Inflammatory macrophage (primary cell): Measurements from ENCODE around the gene PODXL.
"Not testable (repeated sequence)": the region's sequence is repeated elsewhere in the genome, so short reads cannot be mapped to it uniquely, and the experiment has no call there.

Experiments
- DNase-seq, 2 donors: peaks; one replicate each; pipeline ENCODE4 v3.0.0-alpha.2; 2020 to 2022

The PODXL gene

GRCh38 chr7:131508754-131509486 lies 47.5 kb downstream of the PODXL start:
- DNase-seq: no peak

DNA sequence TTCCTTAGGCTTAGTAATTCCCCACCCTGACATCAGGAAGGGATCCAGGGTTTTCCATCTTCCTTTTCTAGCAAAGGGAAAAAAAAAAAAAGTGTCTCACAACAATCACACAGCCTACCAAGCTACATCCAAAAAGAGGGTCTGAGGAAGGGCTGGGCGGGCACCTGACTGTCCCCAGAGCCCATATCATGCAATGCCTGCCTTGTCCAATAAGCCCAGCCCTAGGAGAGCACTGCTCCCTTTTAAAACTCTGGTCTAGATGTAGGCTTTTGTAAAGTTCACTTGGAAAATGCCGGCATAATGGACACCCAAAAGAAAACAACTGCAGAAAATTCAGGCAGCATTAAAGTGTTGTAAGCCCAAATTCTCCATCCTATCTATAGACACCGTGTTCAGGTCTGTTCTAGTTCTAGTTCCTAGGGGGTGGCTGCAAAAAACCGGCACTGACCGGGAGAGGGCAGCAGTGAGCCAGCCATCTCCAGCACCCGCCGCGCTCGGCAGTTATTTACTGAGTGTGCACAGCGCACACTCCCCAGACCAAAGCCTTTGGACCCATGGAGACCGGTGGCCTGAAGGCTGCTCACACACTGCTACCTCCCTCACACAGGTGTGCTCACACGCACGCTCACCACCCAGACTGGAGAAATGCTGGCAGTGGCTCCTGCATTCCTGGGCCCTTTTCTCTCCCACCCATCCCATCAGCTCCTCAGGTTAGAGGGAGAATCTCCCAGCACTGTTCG lies 48.7 kb downstream of the PODXL start:
- peak; percentile 46 to 73 for DNase-seq

GRCh38 chr7:131506597-131506996 lies 49.8 kb downstream of the PODXL start:
- DNase-seq: no peak

GRCh38 chr7:131505636-131506557 lies 50.5 kb downstream of the PODXL start:
- DNase-seq: no peak

DNA sequence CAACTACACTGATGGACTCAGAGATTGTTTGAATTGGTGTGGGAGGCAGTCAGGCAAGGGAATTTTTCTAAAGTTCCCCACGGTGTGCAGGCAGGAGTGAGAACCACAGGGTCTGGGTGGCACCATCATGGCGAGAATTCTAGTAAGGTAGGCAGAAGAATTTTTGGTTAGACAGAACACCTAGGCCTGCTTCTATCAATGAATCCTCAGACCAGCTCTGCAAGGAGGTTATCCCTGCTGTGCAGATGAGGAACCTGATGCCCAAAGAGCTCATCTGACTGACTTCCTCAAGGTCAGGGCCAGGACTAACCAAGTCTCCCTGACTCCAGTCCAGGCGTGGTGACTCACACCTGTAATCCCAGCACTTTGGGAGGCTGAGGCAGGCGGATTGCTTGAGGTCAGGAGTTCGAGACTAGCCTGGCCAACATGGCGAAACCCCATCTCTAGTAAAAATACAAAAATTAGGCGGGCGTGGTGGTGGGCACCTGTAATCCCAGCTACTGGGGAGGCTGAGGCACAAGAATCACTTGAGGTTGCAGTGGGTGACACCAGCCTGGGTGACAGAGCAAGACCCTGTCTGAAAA lies 51.3 kb downstream of the PODXL start:
- DNase-seq: not testable (repeated sequence)

DNA sequence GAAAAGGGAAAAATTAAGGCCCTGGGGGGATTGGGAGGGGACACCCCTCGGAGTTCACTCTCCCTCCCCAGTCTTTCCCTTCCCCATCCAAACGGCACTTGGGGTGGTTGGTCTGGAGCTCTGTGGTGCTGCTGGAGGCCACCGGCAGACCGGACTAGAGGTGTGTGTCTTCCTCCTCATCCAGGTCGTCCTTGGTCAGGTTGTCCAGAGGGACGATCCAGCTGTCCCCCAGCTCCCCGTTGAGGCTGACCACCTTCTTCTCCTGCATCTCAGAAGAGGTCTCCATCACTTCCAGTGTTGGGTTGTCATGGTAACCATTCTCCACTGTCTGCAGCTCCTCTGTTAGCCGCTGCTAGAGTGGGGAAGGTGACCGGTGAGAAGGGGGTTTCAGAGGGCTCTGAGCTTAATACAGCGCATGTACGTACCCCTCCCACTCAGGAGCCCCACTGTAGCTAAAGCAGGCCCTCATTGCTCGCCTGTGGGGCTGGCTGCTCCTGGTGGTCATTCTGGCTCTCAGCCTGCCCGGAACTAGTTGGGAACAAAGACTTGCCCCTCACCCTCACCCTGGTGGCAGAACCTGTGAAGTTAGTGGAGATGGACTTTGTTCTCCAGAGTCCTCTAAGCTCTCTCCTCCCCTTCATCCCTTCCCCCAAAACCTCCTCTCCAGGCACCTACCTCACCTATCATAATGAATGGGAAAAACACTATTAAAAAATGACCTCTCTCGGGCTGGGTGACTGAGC lies 52.1 kb downstream of the PODXL start:
- DNase-seq: no peak

DNA sequence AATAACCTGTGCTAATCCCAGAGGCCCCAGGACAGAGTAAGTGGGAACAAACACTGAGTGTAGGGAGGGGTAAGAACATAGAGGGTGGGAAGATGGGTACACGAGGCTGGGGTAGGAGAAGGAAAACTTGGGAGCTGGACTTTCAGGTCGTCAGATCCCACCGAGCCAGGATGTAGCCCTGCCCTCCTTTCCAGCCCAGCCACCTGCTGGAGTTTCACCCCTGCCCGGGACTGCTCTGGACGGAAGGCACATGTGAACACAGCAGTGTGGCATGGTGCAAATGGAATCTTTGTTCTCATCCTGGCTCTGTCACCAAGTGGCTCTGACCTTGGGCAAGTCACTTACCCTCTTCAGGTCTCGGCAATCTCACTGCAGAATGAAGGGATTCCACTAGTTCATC lies 52.8 kb downstream of the PODXL start:
- DNase-seq: no peak

GRCh38 chr7:131502810-131503508 lies 53.5 kb downstream of the PODXL start:
- no peak for DNase-seq

DNA sequence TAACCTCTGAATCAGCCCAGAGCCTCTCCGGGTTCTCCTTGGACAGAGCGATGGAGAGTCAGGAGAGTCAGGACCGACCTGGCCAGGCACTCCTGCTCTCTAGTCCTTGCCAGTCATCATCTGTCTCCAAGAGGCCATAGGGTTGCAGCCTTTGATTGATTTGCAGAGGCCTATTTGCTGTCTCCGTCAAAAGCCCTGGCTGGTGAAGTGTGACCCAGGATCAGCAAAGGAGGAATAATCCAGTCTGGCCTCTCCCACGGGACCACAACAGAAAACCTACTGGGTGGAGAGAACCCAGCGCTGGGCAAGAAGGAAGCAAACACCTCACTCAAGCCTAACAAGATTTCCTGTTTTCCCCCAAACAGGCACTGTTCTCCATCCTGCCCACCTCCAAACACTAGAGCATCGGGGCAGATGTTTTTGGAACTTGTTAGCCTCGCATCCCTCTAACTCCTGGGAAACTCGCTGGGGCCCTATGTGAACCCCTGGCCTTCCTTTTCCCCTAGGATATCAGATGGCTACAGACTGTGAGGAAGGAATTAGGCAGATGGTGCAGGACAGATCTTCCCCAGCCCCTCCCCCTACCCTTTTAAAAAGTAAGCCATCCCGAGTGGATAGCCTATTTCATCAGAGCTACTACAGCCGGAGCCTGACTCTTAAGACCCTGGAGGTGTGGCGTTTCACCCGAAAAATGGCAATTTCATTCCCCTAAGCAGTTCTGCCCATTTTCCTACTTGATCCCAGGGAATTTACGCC lies 54.3 kb downstream of the PODXL start:
- no peak for DNase-seq

DNA sequence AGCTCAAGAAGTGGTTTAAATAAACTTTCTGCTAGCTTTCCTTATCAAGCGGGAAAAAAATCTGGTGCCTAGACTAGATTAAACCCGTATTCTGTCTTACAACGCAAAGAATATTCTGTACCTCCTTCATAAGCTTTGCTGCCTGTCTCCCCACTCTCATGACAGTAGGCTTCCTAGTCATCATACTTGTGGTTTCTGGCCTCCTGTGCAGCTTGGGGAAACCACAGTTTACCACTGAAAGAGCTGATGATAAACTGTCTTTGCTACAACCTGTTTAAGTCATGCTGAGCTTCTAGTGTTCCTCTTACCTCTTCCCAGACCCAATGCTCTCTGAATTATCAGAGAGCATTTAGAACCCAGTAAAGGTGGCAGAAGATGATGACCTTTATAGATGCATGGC lies 55.0 kb downstream of the PODXL start:
- DNase-seq: no peak

DNA sequence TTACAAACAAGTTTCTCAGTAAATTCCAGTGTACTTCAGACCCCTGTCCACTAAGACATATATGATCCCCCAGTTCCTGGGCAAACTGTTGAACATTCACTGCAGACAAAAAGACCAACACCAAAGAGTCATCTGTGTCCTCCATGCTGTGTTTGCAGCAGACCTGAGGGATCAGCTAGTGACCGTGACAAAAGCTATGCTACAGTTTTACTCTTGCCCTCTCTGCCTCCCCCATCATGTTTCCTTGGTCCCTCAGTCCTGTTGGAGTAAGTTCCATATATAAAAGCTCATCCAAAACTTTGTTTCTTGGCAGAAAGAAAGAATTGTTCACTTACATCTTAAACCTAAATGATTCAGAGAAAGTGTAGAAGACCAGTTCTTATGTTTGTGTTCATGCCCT lies 56.1 kb downstream of the PODXL start:
- DNase-seq: no peak

DNA sequence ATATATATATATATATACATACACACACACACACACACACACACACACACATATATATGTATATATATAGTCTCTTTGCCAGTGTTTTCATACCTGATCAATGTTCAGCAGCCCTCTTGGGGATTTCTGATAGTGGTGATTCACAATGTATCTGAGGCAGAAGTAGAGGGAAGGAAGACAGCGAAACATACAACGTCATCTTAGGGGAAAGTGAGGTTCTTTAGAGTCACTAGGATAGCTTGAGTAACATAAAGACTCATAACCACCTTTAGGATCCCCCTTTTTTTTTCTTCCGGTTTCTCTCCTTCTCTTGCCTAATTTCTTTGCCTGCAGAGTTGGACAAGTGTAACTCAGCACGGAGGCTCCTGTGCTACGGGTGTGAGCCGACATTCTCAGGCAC lies 56.6 kb downstream of the PODXL start:
- DNase-seq: no peak

GRCh38 chr7:131498237-131498885 lies 58.1 kb downstream of the PODXL start:
- no peak for DNase-seq

DNA sequence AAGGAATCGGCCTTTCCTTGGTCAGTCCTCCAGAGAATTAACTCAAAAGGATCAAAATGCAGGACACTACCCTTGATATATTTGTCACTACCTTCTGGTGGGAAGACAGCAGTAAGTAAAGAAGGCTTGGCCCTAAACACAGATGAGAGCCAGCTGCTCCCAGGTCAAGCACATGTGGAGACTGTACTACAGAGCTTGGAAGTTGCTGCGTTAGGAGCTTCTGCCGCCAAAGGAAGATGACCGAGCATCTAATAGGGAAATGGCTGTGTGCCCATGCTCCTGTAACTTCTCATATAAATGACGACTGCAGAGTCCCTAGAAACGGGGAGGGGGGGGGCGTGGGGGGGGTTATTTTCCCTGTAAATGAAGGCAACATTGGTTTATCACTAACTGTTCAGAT lies 59.0 kb downstream of the PODXL start:
- DNase-seq: no peak

DNA sequence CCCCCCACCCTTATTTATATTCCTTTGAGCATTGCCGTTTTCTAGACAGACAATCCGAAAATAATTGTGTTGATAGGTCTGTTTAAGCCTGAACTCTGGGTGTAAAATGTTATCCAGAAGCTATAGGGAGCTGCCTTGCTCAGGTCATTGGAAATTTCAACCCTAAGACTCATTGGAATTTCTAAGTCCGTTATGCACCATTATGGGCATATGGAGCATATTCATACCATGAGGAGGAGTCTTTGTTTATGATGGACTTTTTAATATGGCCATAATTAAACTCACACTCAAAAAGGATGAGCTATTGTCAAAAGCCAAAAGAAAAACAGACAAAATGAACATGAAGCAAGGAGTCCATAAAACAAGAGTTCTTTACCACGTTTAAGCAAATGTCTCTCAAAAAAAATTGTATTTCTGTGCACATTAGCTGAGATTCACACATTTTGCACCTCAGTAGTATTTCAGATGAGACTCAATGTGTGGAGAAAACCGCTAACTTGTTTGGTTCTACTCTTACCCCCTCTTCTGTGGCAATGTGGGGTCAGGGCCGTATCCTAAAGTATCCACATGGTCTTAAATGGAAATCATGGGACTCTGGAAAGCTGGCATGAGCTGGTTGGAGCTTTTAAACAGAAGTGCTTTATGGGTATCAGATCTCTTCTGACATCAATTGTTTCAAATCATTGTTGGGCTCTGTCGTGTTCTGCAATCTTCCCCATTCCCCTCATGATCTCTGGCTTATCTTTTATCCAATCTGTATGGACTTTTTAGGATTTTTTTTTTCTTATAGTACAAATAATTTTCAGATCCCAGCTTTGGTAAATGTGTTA lies 60.5 kb downstream of the PODXL start:
- no peak for DNase-seq

DNA sequence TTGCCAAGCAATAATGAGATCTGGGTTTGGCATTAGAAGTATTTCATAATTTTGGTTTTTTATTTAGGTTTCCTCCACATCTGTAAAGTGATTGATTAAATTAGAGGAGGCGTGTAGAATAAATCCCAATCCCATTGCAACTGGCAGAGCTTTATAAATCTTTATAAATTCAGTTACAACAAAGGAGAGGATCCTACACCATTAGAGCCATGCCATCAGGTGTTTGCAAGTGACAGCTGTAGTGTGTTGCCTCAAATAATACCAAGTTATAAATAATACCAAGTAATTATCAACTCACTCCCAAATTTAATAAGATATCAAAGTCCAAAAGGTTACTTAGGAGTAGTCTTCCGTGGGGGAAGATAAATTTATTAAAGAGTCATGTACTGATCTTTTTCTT lies 62.2 kb downstream of the PODXL start:
- no peak for DNase-seq

- DNase-seq: no peak
Measured at GRCh38 chr7:131493581-131493980, 62.8 kb downstream of the PODXL start.

- no peak for DNase-seq
Measured at GRCh38 chr7:131493081-131493480, 63.3 kb downstream of the PODXL start.

DNA sequence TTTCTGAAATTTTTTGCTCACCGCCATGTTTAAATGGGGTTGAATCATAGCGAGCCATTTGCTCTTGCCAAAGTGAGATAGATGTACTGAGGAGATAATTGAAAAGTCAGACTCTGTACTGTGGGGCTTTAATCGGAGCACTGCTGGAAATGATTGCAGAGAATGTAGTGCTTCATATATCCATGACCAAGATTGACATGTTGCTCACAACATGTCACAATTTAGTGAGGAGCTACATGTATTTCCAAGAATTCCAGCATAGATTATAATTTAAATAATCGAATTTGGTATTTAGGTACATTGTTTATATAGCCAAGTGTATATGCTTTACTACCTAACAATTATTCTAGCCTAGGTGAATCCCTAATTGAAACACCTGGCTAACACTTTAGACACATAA lies 66.5 kb downstream of the PODXL start:
- DNase-seq: no peak
